IMR-90 (cell line): ENCODE results near the gene GTF3C1. TPM values are rescaled to one million over a fixed set of nuclear protein-coding genes. Genes with fewer than 3 reads are reported as not detected.

Experiments
- ATAC-seq: fragments of 200-7000 bp; cut with Tn5 transposase; 2 replicates; pipeline ENCODE4 v1.9.1; 2020; ENCODE audit warnings: low read depth, mild to moderate bottlenecking, moderate library complexity
- BruUV-seq: library from RNA; stranded (reverse); fragments of 400-500 nt; replicated peaks from 2 replicates; lab custom pipeline; 2021; lab: Mats Ljungman, UMichigan
- CTCF ChIA-PET: fragments of 300-600 bp; formaldehyde crosslinking; extraction: SDS; loops from one replicate; lab custom pipeline; 2021; ENCODE audit warnings: antibody characterized with exemption; lab: Yijun Ruan, JAX
- POLR2A ChIA-PET: fragments of 300-600 bp; sonication (Branson Sonifier 250); formaldehyde crosslinking; loops from one replicate; lab custom pipeline; 2022; ENCODE audit warnings: antibody characterized with exemption; ENCODE audit not compliant: unreplicated experiment; lab: Charles Lee
- DNase-seq: peaks from one replicate; pipeline ENCODE4 v3.0.0; 2013
- H2AFZ ChIP-seq: replicated peaks from 2 replicates; pipeline ENCODE3; 2013; ENCODE audit warnings: low read length, mild to moderate bottlenecking; ENCODE audit not compliant: poor library complexity
- H2AK5ac ChIP-seq: 2 replicates; pipeline ENCODE4 v1.6.1; 2013; ENCODE audit warnings: low read depth, low read length, inconsistent platforms
- H2AK9ac ChIP-seq: replicated peaks from 2 replicates; pipeline ENCODE3; 2013; ENCODE audit warnings: mild to moderate bottlenecking, low read depth, low read length, moderate library complexity; ENCODE audit not compliant: poor library complexity
- H2BK120ac ChIP-seq: 2 replicates; pipeline ENCODE4 v1.6.1; 2013; ENCODE audit warnings: low read depth, low read length, inconsistent platforms
- H2BK15ac ChIP-seq: 3 replicates; pipeline ENCODE4 v1.6.1; 2013; ENCODE audit warnings: low read depth, low read length, inconsistent platforms
- H2BK20ac ChIP-seq: 2 replicates; pipeline ENCODE4 v1.6.1; 2013; ENCODE audit warnings: low read depth, mild to moderate bottlenecking, inconsistent platforms, low read length, moderate library complexity
- H2BK5ac ChIP-seq: 2 replicates; pipeline ENCODE4 v1.6.1; 2013; ENCODE audit warnings: mild to moderate bottlenecking, low read depth, low read length, inconsistent platforms; ENCODE audit not compliant: poor library complexity, severe bottlenecking
- H3K14ac ChIP-seq: replicated peaks from 2 replicates; pipeline ENCODE4 v1.6.1; 2013; ENCODE audit warnings: low read depth, low read length, inconsistent platforms
- H3K18ac ChIP-seq: 2 replicates; pipeline ENCODE4 v1.6.1; 2013; ENCODE audit warnings: low read depth, low read length, control low read depth
- H3K23ac ChIP-seq: 2 replicates; pipeline ENCODE4 v1.6.1; 2013; ENCODE audit warnings: low read depth, low read length, inconsistent platforms
- H3K27ac ChIP-seq: 2 replicates; pipeline ENCODE4 v1.5.1; 2013; ENCODE audit warnings: mild to moderate bottlenecking, control low read depth, low read length; ENCODE audit not compliant: insufficient read depth
- H3K27me3 ChIP-seq: 2 replicates; pipeline ENCODE4 v1.6.1; 2013; ENCODE audit warnings: low read length; ENCODE audit not compliant: control insufficient read depth, insufficient read depth
- H3K36me3 ChIP-seq: 2 replicates; pipeline ENCODE4 v1.6.1; 2013; ENCODE audit warnings: low read length, mixed read lengths; ENCODE audit not compliant: control insufficient read depth, insufficient read depth
- H3K4ac ChIP-seq: 2 replicates; pipeline ENCODE4 v1.6.1; 2013; ENCODE audit warnings: low read depth, low read length, inconsistent platforms
- H3K4me1 ChIP-seq: 2 replicates; pipeline ENCODE4 v1.6.1; 2013; ENCODE audit warnings: low read length, mixed read lengths; ENCODE audit not compliant: control insufficient read depth, insufficient read depth
- H3K4me2 ChIP-seq: 2 replicates; pipeline ENCODE4 v1.6.1; 2013; ENCODE audit warnings: low read depth, mild to moderate bottlenecking, control low read depth, low read length, moderate library complexity
- H3K4me3 ChIP-seq: 2 replicates; pipeline ENCODE4 v1.5.1; 2013; ENCODE audit warnings: low read depth, mild to moderate bottlenecking, control low read depth, low read length, moderate library complexity; ENCODE audit not compliant: insufficient read depth
- H3K56ac ChIP-seq: 2 replicates; pipeline ENCODE4 v1.6.1; 2013; ENCODE audit warnings: low read length, inconsistent platforms; ENCODE audit not compliant: insufficient read depth; ENCODE audit errors: extremely low read depth
- H3K79me1 ChIP-seq, 2 experiments: 2 replicates each; pipeline ENCODE4 v1.6.1; 2013; ENCODE audit warnings: low read length in 2 of 2, inconsistent platforms in 1 of 2, low read depth in 1 of 2
- H3K9ac ChIP-seq: 2 replicates; pipeline ENCODE4 v1.6.1; 2013; ENCODE audit warnings: low read depth, low read length, control low read depth
- H3K9me1 ChIP-seq: 2 replicates; pipeline ENCODE4 v1.6.1; 2013; ENCODE audit warnings: low read length, inconsistent platforms; ENCODE audit not compliant: insufficient read depth
- H3K9me3 ChIP-seq: 2 replicates; pipeline ENCODE4 v1.6.1; 2013; ENCODE audit warnings: low read length; ENCODE audit not compliant: control insufficient read depth, insufficient read depth
- H4K20me1 ChIP-seq: 2 replicates; pipeline ENCODE4 v1.6.1; 2013; ENCODE audit warnings: low read length, inconsistent platforms; ENCODE audit not compliant: insufficient read depth
- H4K5ac ChIP-seq: 2 replicates; pipeline ENCODE4 v1.6.1; 2013; ENCODE audit warnings: mild to moderate bottlenecking, low read depth, low read length, control low read depth
- H4K8ac ChIP-seq, 2 experiments: 2 replicates each; pipeline ENCODE4 v1.6.1; 2013; ENCODE audit warnings: low read depth in 2 of 2, low read length in 2 of 2, control low read depth in 1 of 2, inconsistent platforms in 1 of 2
- H4K91ac ChIP-seq: 2 replicates; pipeline ENCODE4 v1.6.1; 2013; ENCODE audit warnings: low read depth, low read length, inconsistent platforms; ENCODE audit not compliant: insufficient read depth
- CEBPB ChIP-seq: IDR thresholded peaks from 2 replicates; pipeline ENCODE4 v1.6.1; 2012; ENCODE audit warnings: low read depth, low read length, improper control_type of control experiment
- FOS ChIP-seq: fragments of 150-350 bp; IDR thresholded peaks from 2 replicates; pipeline ENCODE4 v1.6.1; 2016; ENCODE audit warnings: low read depth, low read length
- MAFK ChIP-seq: IDR thresholded peaks from 2 replicates; pipeline ENCODE4 v1.6.1; 2012; ENCODE audit warnings: low read depth, low read length, improper control_type of control experiment
- MXI1 ChIP-seq: IDR thresholded peaks from 2 replicates; pipeline ENCODE4 v1.6.1; 2012; ENCODE audit warnings: low read depth, mild to moderate bottlenecking, low read length, moderate library complexity, borderline replicate concordance
- RAD21 ChIP-seq: IDR thresholded peaks from 2 replicates; pipeline ENCODE4 v1.6.1; 2012; ENCODE audit warnings: low read length, improper control_type of control experiment
- RCOR1 ChIP-seq: IDR thresholded peaks from 2 replicates; pipeline ENCODE4 v1.6.1; 2012; ENCODE audit warnings: mild to moderate bottlenecking, low read length, improper control_type of control experiment; ENCODE audit not compliant: insufficient replicate concordance
- WGBS, 2 experiments: methylation state at CpG; one replicate each; pipeline versions ENCODE4 v1.1.5 to v1.1.7; 2013; ENCODE audit warnings: missing lambda C conversion rate in 2 of 2; ENCODE audit not compliant: insufficient read length in 1 of 2; ENCODE audit errors: extremely low coverage in 2 of 2; 5-methylcytosine and 5-hydroxymethylcytosine counted together
- dilution Hi-C: fragments of 300-500 bp; cut with HindIII; formaldehyde crosslinking; loops from one replicate; pipeline ENCODE4 v1.14.3; 2018; ENCODE audit warnings: low sequenced_read_pairs; ENCODE audit not compliant: unreplicated experiment
- in situ Hi-C: fragments of 300-500 bp; cut with MboI; formaldehyde crosslinking; loops from 3 replicates; pipeline ENCODE4 v1.14.3; 2019; ENCODE audit warnings: low sequenced_read_pairs, inconsistent platforms, mixed read lengths
- intact Hi-C: fragments of 100-400 bp; cut with micrococcal nuclease; formaldehyde crosslinking; loops from 2 replicates; pipeline ENCODE4 v1.10.0; 2022
- polyA plus RNA-seq, 3 experiments: library from polyadenylated mRNA; depleted of rRNA; stranded (reverse); fragments of >200 nt; gene quantifications; 2 replicates each; pipeline ENCODE4 v1.2.3, GENCODE V29; 2012; ENCODE audit warnings: low replicate concordance in 1 of 3
- total RNA-seq: library from RNA; depleted of rRNA; stranded (reverse); fragments of >200 nt; gene quantifications from 2 replicates; pipeline ENCODE4 v1.2.3, GENCODE V29; 2012
- TF ChIP-seq, protein P1 (sequence below): conservative IDR thresholded peaks from 2 replicates; pipeline ENCODE4 v1.5.1; 2012; ENCODE audit warnings: mild to moderate bottlenecking, low read depth, low read length, improper control_type of control experiment
- TF ChIP-seq, protein P2 (sequence below): fragments of 150-350 bp; IDR thresholded peaks from 2 replicates; pipeline ENCODE4 v1.6.1; 2017; ENCODE audit warnings: mild to moderate bottlenecking, antibody characterized with exemption, low read length, low read depth

GTF3C1 gene
- total and polyA plus RNA-seq, 2 of the 4 experiments (the other 2 are of a cell fraction) = 50.8 to 68.1 TPM

DNA sequence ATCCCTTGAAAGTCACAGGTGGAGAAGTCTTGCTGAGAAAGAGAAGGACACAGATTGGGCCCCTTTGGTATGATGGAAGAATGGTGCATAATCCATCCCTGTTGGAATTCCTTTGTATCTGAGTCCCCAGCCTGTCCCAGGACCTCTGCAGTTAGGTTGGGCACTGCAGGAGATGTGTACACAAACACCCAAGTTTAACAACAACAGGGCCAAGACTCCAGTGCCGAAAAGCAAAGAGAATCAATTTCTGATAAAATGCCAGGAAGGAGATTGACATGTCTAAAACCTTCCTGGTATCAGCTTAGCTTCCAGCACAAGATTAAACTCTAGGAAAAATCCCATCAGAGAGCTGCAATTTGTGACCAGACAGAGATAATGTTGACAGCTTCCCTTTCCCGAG lies 33.2 kb upstream of the GTF3C1 start:
- H3K4me1 ChIP-seq = peaks cover 11% of the 10 kb centered on the region
- H2BK5ac ChIP-seq = no peak overlapping the region
- peaks cover 2 to 10% of the 10 kb centered on the region in 2 experiments; a peak in 2 of 4 replicates for H3K79me1 ChIP-seq
- H4K20me1 ChIP-seq = peaks cover 4% of the 10 kb centered on the region; the same call in 1 of the 2 replicates
- ATAC-seq (no peak), DNase-seq (no peak)
- H2BK120ac ChIP-seq = no peak overlapping the region
- no peak overlapping the region for H3K4ac ChIP-seq
- H3K4me3 ChIP-seq = no peak overlapping the region
- no peaks in the 10 kb centered on the region for H3K9me3 ChIP-seq
- H2BK15ac ChIP-seq = no peak overlapping the region
- H2AK5ac ChIP-seq = no peak overlapping the region
- no peak overlapping the region for H2AFZ ChIP-seq
- H4K91ac ChIP-seq = no peak overlapping the region
- no peak overlapping the region for H3K9ac ChIP-seq
- no peak overlapping the region for H3K27ac ChIP-seq
- dilution Hi-C loops = no loop called here
- H3K9me1 ChIP-seq = peaks cover 12% of the 10 kb centered on the region
- H3K56ac ChIP-seq = no peak overlapping the region
- no peak overlapping the region for H3K18ac ChIP-seq
- no peak overlapping the region for H4K8ac ChIP-seq
- TF ChIP-seq RAD21 (no peak), FOS (no peak), CEBPB (no peak), MAFK (no peak), RCOR1 (no peak), MXI1 (no peak)
- TF ChIP-seq, protein P1, sequence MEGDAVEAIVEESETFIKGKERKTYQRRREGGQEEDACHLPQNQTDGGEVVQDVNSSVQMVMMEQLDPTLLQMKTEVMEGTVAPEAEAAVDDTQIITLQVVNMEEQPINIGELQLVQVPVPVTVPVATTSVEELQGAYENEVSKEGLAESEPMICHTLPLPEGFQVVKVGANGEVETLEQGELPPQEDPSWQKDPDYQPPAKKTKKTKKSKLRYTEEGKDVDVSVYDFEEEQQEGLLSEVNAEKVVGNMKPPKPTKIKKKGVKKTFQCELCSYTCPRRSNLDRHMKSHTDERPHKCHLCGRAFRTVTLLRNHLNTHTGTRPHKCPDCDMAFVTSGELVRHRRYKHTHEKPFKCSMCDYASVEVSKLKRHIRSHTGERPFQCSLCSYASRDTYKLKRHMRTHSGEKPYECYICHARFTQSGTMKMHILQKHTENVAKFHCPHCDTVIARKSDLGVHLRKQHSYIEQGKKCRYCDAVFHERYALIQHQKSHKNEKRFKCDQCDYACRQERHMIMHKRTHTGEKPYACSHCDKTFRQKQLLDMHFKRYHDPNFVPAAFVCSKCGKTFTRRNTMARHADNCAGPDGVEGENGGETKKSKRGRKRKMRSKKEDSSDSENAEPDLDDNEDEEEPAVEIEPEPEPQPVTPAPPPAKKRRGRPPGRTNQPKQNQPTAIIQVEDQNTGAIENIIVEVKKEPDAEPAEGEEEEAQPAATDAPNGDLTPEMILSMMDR = no peak
- TF ChIP-seq, protein P2, sequence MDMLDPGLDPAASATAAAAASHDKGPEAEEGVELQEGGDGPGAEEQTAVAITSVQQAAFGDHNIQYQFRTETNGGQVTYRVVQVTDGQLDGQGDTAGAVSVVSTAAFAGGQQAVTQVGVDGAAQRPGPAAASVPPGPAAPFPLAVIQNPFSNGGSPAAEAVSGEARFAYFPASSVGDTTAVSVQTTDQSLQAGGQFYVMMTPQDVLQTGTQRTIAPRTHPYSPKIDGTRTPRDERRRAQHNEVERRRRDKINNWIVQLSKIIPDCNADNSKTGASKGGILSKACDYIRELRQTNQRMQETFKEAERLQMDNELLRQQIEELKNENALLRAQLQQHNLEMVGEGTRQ = no peak
- H3K36me3 ChIP-seq = peaks cover 6% of the 10 kb centered on the region
- no TSS peak for BruUV-seq
- WGBS, 2 experiments = no CpG with 5 or more reads among the region's 2 CpGs
- H3K4me2 ChIP-seq = no peak overlapping the region
- H4K5ac ChIP-seq = no peak overlapping the region
- ChIA-PET POLR2A (no interaction called here), CTCF (no interaction called here)
- no peak overlapping the region for H3K14ac ChIP-seq
- H2AK9ac ChIP-seq = no peak overlapping the region
- H3K27me3 ChIP-seq = no peaks in the 10 kb centered on the region
- no peak overlapping the region for H3K23ac ChIP-seq
- no peak overlapping the region for H2BK20ac ChIP-seq
- intact Hi-C loops = no loop called here
- in situ Hi-C loops = no loop called here
